PC-3 (cell line): ENCODE results near the gene EPB41L5.

Experiments
- CTCF ChIP-seq: fragments of 300-600 bp; sonication (generic); conservative IDR thresholded peaks from 2 replicates; pipeline ENCODE4 v1.5.1; 2017; ENCODE audit warnings: antibody characterized with exemption, low read depth, mild to moderate bottlenecking, low read length
- EZH2 ChIP-seq: fragments of 300-600 bp; sonication (generic); IDR thresholded peaks from one replicate; pipeline ENCODE4 v1.6.1; 2017; ENCODE audit warnings: antibody characterized with exemption, mild to moderate bottlenecking, low read length; ENCODE audit not compliant: unreplicated experiment
- EZH2phosphoT487 ChIP-seq: fragments of 300-600 bp; sonication (generic); IDR thresholded peaks from 2 replicates; pipeline ENCODE4 v1.6.1; 2018; ENCODE audit warnings: mild to moderate bottlenecking, antibody characterized with exemption, low read length, borderline replicate concordance

DNA sequence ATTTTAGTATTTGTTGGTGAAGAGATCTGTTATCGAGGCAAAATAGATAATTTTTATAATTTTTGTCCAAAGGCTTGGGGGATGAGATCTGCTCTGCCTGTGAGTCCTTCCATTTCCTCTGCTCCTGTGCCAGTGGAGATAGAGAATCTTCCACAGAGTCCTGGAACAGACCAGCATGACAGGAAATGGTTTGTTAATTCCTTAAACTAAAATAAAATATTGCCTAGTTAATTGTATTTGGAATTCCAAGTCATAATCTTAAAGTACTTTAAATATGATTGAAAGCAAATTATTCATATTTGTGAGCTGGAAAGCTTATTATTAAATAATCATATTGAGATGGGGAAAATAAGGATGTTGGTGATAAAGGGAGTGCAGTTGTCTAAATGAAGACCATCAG lies 87.8 kb downstream of the EPB41L5 start:
- TF ChIP-seq CTCF (no peak), EZH2 (no peak), EZH2phosphoT487 (no peak)
